PC-3 (cell line): ENCODE results near the gene HNRNPM. TPM values are rescaled to one million over a fixed set of nuclear protein-coding genes. Genes with fewer than 3 reads are reported as not detected.

Source experiments
- ATAC-seq: fragments of 200-7000 bp; cut with Tn5 transposase; 2 replicates; pipeline ENCODE4 v1.9.1; 2020; ENCODE audit warnings: mild to moderate bottlenecking, moderate library complexity
- BruUV-seq: library from RNA; stranded (reverse); fragments of 400-500 nt; replicated peaks from 2 replicates; lab custom pipeline; 2021; lab: Mats Ljungman, UMichigan
- CTCF ChIA-PET: fragments of 300-600 bp; sonication (Branson Sonifier 250); formaldehyde crosslinking; loops from one replicate; lab custom pipeline; 2022; ENCODE audit warnings: antibody characterized with exemption; lab: Charles Lee
- POLR2A ChIA-PET: fragments of 300-600 bp; sonication (Branson Sonifier 250); formaldehyde crosslinking; loops from one replicate; lab custom pipeline; 2022; ENCODE audit warnings: antibody characterized with exemption; ENCODE audit not compliant: unreplicated experiment; lab: Charles Lee
- DNase-seq: peaks from one replicate; pipeline ENCODE4 v3.0.0-alpha.2; 2015
- H2AFZ ChIP-seq: fragments of 300-600 bp; sonication (generic); 2 replicates; pipeline ENCODE4 v1.6.0; 2016; ENCODE audit warnings: antibody characterized with exemption, low read length
- H3F3A ChIP-seq: fragments of 300-600 bp; sonication (generic); one replicate; pipeline ENCODE4 v1.6.0; 2017; ENCODE audit warnings: antibody characterized with exemption, low read length, control low read depth, mild to moderate bottlenecking; ENCODE audit not compliant: unreplicated experiment
- H3K27ac ChIP-seq: fragments of 300-600 bp; sonication (generic); 2 replicates; pipeline ENCODE4 v1.5.1; 2016; ENCODE audit warnings: mild to moderate bottlenecking, low read length
- H3K27me3 ChIP-seq: fragments of 300-600 bp; sonication (generic); 2 replicates; pipeline ENCODE4 v1.6.1; 2016; ENCODE audit warnings: low read length, mixed read lengths
- H3K36me3 ChIP-seq: fragments of 300-600 bp; sonication (generic); 2 replicates; pipeline ENCODE4 v1.6.1; 2016; ENCODE audit warnings: low read depth, mixed run types, low read length, mixed read lengths
- H3K4me1 ChIP-seq: fragments of 300-600 bp; sonication (generic); 2 replicates; pipeline ENCODE4 v1.5.1; 2016; ENCODE audit warnings: low read length; ENCODE audit not compliant: insufficient read depth
- H3K4me2 ChIP-seq: fragments of 300-600 bp; sonication (generic); 2 replicates; pipeline ENCODE4 v1.6.0; 2016; ENCODE audit warnings: low read length
- H3K4me3 ChIP-seq: fragments of 300-600 bp; sonication (generic); 2 replicates; pipeline ENCODE4 v1.5.1; 2016; ENCODE audit warnings: mild to moderate bottlenecking, low read length, mixed read lengths
- H3K79me2 ChIP-seq: fragments of 300-600 bp; sonication (generic); 2 replicates; pipeline ENCODE4 v1.6.1; 2017; ENCODE audit warnings: low read length, mixed read lengths
- H3K9ac ChIP-seq: fragments of 300-600 bp; sonication (generic); 2 replicates; pipeline ENCODE4 v1.6.0; 2016; ENCODE audit warnings: mild to moderate bottlenecking, low read length
- H3K9me2 ChIP-seq: fragments of 300-600 bp; sonication (generic); replicated peaks from 2 replicates; pipeline ENCODE4 v1.6.1; 2016; ENCODE audit warnings: mixed run types, low read length, mixed read lengths
- H3K9me3 ChIP-seq: fragments of 300-600 bp; sonication (generic); 2 replicates; pipeline ENCODE4 v1.6.1; 2016; ENCODE audit warnings: low read length, mixed read lengths
- H4K20me1 ChIP-seq: fragments of 300-600 bp; sonication (generic); 2 replicates; pipeline ENCODE4 v1.6.1; 2016; ENCODE audit warnings: low read length, mixed read lengths
- EZH2 ChIP-seq: fragments of 300-600 bp; sonication (generic); IDR thresholded peaks from one replicate; pipeline ENCODE4 v1.6.1; 2017; ENCODE audit warnings: antibody characterized with exemption, mild to moderate bottlenecking, low read length; ENCODE audit not compliant: unreplicated experiment
- EZH2phosphoT487 ChIP-seq: fragments of 300-600 bp; sonication (generic); IDR thresholded peaks from 2 replicates; pipeline ENCODE4 v1.6.1; 2018; ENCODE audit warnings: mild to moderate bottlenecking, antibody characterized with exemption, low read length, borderline replicate concordance
- intact Hi-C: fragments of 100-400 bp; cut with micrococcal nuclease; formaldehyde crosslinking; loops from 2 replicates; pipeline ENCODE4 v1.9.0; 2023
- total RNA-seq: library from RNA; depleted of rRNA; stranded (reverse); fragments of >200 nt; gene quantifications from 2 replicates; pipeline ENCODE4 v1.2.3, GENCODE V29; 2014
- TF ChIP-seq, protein P1 (sequence below): fragments of 300-600 bp; sonication (generic); conservative IDR thresholded peaks from 2 replicates; pipeline ENCODE4 v1.5.1; 2017; ENCODE audit warnings: antibody characterized with exemption, low read depth, mild to moderate bottlenecking, low read length

HNRNPM gene
- total RNA-seq, 1 experiment from 2014 or later = 165 TPM

DNA sequence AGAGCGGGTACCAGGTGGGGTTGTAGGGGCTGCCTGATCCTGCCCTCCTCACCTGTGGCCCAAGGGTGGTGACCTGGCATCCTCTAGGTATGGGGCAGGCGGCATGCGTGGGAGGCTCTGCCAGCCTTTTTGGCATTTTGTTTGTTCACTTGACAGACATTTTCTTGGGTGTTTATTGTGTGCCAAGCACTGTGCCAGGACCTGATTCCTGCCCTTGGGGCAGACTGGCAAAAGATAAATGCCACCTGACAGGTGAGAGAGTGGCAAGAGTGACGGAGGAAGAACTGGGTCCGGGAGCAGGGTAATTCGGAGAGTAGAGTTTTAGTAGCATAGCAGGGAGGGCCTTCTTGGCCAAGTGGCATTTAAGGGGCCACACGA, 48.6 kb upstream of the HNRNPM start:
- Histone ChIP-seq H3K9me3 (no peaks in the 10 kb centered on the region), H3K9me2 (no peaks in the 10 kb centered on the region), H3K4me3 (no peak overlapping the region), H2AFZ (no peak overlapping the region), H3K9ac (no peak overlapping the region), H3K4me2 (no peak overlapping the region), H4K20me1 (peaks cover 46% of the 10 kb centered on the region), H3K79me2 (peaks cover 66% of the 10 kb centered on the region), H3F3A (no peaks in the 10 kb centered on the region), H3K36me3 (peaks cover 5% of the 10 kb centered on the region; the same call in 1 of the 2 replicates), H3K4me1 (peaks cover 10% of the 10 kb centered on the region), H3K27me3 (no peaks in the 10 kb centered on the region), H3K27ac (no peak overlapping the region)
- intact Hi-C loops = loop anchor here (1.0 kb wide), 1 partner anchor 42 kb away; no protein-coding TSS in a partner anchor
- no peak for TF ChIP-seq EZH2phosphoT487
- TF ChIP-seq, protein P1, sequence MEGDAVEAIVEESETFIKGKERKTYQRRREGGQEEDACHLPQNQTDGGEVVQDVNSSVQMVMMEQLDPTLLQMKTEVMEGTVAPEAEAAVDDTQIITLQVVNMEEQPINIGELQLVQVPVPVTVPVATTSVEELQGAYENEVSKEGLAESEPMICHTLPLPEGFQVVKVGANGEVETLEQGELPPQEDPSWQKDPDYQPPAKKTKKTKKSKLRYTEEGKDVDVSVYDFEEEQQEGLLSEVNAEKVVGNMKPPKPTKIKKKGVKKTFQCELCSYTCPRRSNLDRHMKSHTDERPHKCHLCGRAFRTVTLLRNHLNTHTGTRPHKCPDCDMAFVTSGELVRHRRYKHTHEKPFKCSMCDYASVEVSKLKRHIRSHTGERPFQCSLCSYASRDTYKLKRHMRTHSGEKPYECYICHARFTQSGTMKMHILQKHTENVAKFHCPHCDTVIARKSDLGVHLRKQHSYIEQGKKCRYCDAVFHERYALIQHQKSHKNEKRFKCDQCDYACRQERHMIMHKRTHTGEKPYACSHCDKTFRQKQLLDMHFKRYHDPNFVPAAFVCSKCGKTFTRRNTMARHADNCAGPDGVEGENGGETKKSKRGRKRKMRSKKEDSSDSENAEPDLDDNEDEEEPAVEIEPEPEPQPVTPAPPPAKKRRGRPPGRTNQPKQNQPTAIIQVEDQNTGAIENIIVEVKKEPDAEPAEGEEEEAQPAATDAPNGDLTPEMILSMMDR = no peak
- no peak for TF ChIP-seq EZH2
- DNase-seq (no peak), ATAC-seq (no peak)
- ChIA-PET CTCF (no interaction called here), POLR2A (no interaction called here)
- BruUV-seq = no TSS peak

DNA sequence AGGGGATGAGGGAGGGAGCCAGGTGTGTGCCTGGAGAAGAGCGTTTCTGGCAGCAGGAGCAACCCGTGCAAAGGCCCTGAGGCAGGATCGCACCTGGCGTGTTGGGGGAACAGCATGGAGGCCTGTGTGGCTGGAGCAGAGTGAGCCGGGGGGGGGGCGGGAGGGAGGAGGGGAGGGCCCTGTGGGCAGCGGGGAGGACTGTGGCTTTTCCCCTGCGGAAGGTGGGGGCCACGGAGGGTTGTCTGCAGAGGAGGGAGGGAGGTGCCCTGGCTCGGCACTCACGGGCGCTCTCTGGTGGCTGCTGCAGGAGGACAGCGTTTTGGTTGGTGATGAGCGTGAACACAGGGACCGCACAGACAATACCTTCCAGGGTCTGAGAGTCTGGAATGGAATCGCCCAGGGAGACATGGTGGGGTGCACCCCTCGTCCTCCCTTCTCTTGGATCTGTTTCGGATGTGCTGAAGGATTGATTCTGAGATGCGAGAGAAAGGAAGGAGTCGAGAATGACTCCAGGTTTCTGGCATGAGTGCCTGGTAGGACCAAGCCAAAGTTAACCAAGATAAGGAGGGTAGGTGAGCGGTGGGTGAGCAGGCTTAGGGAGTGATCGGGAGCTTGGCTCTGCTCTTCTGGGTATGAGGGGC, 48.1 kb upstream of the HNRNPM start:
- H3K4me1 ChIP-seq = peaks cover 9% of the 10 kb centered on the region
- DNase-seq = peak; percentile 72
- intact Hi-C loops = loop anchor here (1.0 kb wide), 1 partner anchor 42 kb away; no protein-coding TSS in a partner anchor
- H3K27me3 ChIP-seq = no peaks in the 10 kb centered on the region
- no TSS peak for BruUV-seq
- CTCF ChIA-PET = no interaction called here
- H2AFZ ChIP-seq = no peak overlapping the region
- H3K9me2 ChIP-seq = no peaks in the 10 kb centered on the region
- H3K27ac ChIP-seq = no peak overlapping the region
- H3K4me3 ChIP-seq = no peak overlapping the region
- peaks cover 41% of the 10 kb centered on the region for H4K20me1 ChIP-seq
- H3K36me3 ChIP-seq = peaks cover 5% of the 10 kb centered on the region; the same call in 1 of the 2 replicates
- POLR2A ChIA-PET = no interaction called here
- H3F3A ChIP-seq = no peaks in the 10 kb centered on the region
- H3K79me2 ChIP-seq = peaks cover 61% of the 10 kb centered on the region
- H3K9ac ChIP-seq = no peak overlapping the region
- no peak for TF ChIP-seq EZH2
- TF ChIP-seq, protein P1 = peak; percentile 83
- peak; percentile 56 for ATAC-seq
- H3K4me2 ChIP-seq = no peak overlapping the region
- H3K9me3 ChIP-seq = no peaks in the 10 kb centered on the region

DNA sequence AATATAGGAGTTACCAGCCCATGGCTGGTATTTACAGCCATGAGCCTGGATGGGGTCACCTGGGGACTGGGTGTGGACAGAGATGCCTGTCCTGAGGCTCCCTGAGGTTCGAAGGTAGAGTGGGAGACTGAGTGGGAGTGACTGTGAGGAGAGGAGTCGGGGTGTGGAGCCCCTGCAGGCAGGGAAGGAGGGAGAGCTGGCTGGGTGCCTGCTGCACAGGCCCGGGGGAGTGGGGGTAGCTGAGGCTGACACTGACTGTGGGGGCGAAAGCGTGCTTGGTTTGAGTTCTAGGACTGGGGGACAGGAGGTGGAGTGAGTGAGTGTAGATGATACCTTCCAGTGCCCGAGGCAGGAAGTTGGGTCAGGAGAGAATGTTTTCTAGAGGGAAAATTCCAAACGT, 47.5 kb upstream of the HNRNPM start:
- no peaks in the 10 kb centered on the region for H3K9me3 ChIP-seq
- H3K4me1 ChIP-seq = peaks cover 9% of the 10 kb centered on the region
- H3K9ac ChIP-seq = no peak overlapping the region
- peaks cover 8% of the 10 kb centered on the region; the same call in 1 of the 2 replicates for H3K36me3 ChIP-seq
- ATAC-seq (no peak), DNase-seq (no peak)
- H3K4me3 ChIP-seq = no peak overlapping the region
- H2AFZ ChIP-seq = no peak overlapping the region
- BruUV-seq = no TSS peak
- ChIA-PET CTCF (no interaction called here), POLR2A (no interaction called here)
- no peak overlapping the region for H3K4me2 ChIP-seq
- TF ChIP-seq, protein P1 = no peak
- no peaks in the 10 kb centered on the region for H3F3A ChIP-seq
- H4K20me1 ChIP-seq = peaks cover 36% of the 10 kb centered on the region
- H3K27ac ChIP-seq = no peak overlapping the region
- H3K9me2 ChIP-seq = no peaks in the 10 kb centered on the region
- H3K79me2 ChIP-seq = peaks cover 55% of the 10 kb centered on the region
- no peaks in the 10 kb centered on the region for H3K27me3 ChIP-seq
- intact Hi-C loops = no loop called here
